CD4-positive, alpha-beta memory T cell (primary cell): ENCODE results near the gene PARVG. TPM values are rescaled to one million over a fixed set of nuclear protein-coding genes. Genes with fewer than 3 reads are reported as not detected.

ENCODE experiments used
- CTCF ChIA-PET: fragments of 350-600 bp; sonication (Branson Sonifier 250); formaldehyde crosslinking; loops from one replicate; lab custom pipeline; 2021; ENCODE audit warnings: inconsistent platforms; ENCODE audit not compliant: partially characterized antibody; lab: Charles Lee
- POLR2A ChIA-PET: fragments of 350-600 bp; sonication (Branson Sonifier 250); formaldehyde crosslinking; loops from one replicate; lab custom pipeline; 2021; ENCODE audit not compliant: partially characterized antibody; lab: Charles Lee
- DNase-seq, 5 donors: peaks; one replicate each; pipeline versions ENCODE4 v3.0.0 to v3.0.0-alpha.2; 2020 to 2022; ENCODE audit warnings: mixed read lengths in 1 of 5
- H3K27ac ChIP-seq: one replicate; pipeline ENCODE4 v1.7.0; 2013; ENCODE audit warnings: low read depth, low read length
- H3K27me3 ChIP-seq: 2 replicates; pipeline ENCODE4 v1.7.0; 2013; ENCODE audit warnings: mild to moderate bottlenecking, low read length, moderate library complexity; ENCODE audit not compliant: insufficient read depth
- H3K36me3 ChIP-seq: 2 replicates; pipeline ENCODE4 v1.7.0; 2013; ENCODE audit warnings: mild to moderate bottlenecking, low read length, moderate library complexity; ENCODE audit not compliant: insufficient read depth
- H3K4me1 ChIP-seq: 2 replicates; pipeline ENCODE4 v1.7.0; 2013; ENCODE audit warnings: mild to moderate bottlenecking, low read length, moderate library complexity; ENCODE audit not compliant: insufficient read depth
- H3K4me3 ChIP-seq, 2 donors: one replicate each; pipeline ENCODE4 v1.7.0; 2013; ENCODE audit warnings: low read length in 2 of 2, mild to moderate bottlenecking in 1 of 2
- H3K9me3 ChIP-seq, 2 donors: one replicate each; pipeline ENCODE4 v1.7.0; 2013; ENCODE audit warnings: low read length in 2 of 2, control low read depth in 1 of 2; ENCODE audit not compliant: control insufficient read depth in 1 of 2
- H3K27ac Mint-ChIP-seq, 7 donors: one replicate each; pipeline ENCODE4 v1.8.0; 2020 to 2021; ENCODE audit warnings: mixed read lengths in 7 of 7, mild to moderate bottlenecking in 6 of 7, inconsistent platforms in 3 of 7, moderate library complexity in 3 of 7
- H3K27me3 Mint-ChIP-seq, 2 donors: one replicate each; pipeline ENCODE4 v1.8.0; 2020 to 2021; ENCODE audit warnings: mixed read lengths in 2 of 2
- H3K36me3 Mint-ChIP-seq, 2 donors: one replicate each; pipeline ENCODE4 v1.8.0; 2020 to 2021; ENCODE audit warnings: mixed read lengths in 2 of 2, inconsistent platforms in 1 of 2, mild to moderate bottlenecking in 1 of 2
- H3K4me1 Mint-ChIP-seq, 4 donors: one replicate each; pipeline ENCODE4 v1.8.0; 2020 to 2021; ENCODE audit warnings: mixed read lengths in 4 of 4, mild to moderate bottlenecking in 1 of 4
- H3K4me3 Mint-ChIP-seq, 8 donors: one replicate each; pipeline ENCODE4 v1.8.0; 2020 to 2021; ENCODE audit warnings: mixed read lengths in 8 of 8, mild to moderate bottlenecking in 7 of 8, moderate library complexity in 6 of 8, inconsistent platforms in 3 of 8
- H3K9me3 Mint-ChIP-seq, 8 donors: one replicate each; pipeline ENCODE4 v1.8.0; 2020 to 2021; ENCODE audit warnings: mixed read lengths in 8 of 8, mild to moderate bottlenecking in 5 of 8, inconsistent platforms in 3 of 8, moderate library complexity in 1 of 8
- intact Hi-C: fragments of 100-400 bp; cut with micrococcal nuclease; formaldehyde crosslinking; loops from one replicate; pipeline ENCODE4 v1.15.1; 2023
- polyA plus RNA-seq, 2 donors: library from polyadenylated mRNA; unstranded; fragments of 300-500 nt; fragmentation: Illumina TruSeq; gene quantifications; one replicate each; pipeline ENCODE4 v1.2.3, GENCODE V29; 2021
- total RNA-seq, 2 experiments: library from RNA; stranded (reverse); gene quantifications; one replicate each; pipeline ENCODE4 v1.2.3, GENCODE V29; 2021

The PARVG gene
- total and polyA plus RNA-seq, 4 experiments from 2014 or later: 39.6 to 194 (median 122) TPM

- ChIA-PET CTCF (no interaction called here), POLR2A (no interaction called here)
- H3K4me1 Mint-ChIP-seq: no peaks in the 10 kb centered on the region
- H3K27ac Mint-ChIP-seq: no peak overlapping the region
- intact Hi-C loops: no loop called here
- no peaks in the 10 kb centered on the region for H3K9me3 ChIP-seq
- H3K36me3 Mint-ChIP-seq: peaks cover 0 to 8% of the 10 kb centered on the region in 2 donors
- no peaks in the 10 kb centered on the region for H3K36me3 ChIP-seq
- no peaks in the 10 kb centered on the region for H3K9me3 Mint-ChIP-seq
- no peak for DNase-seq
- no peaks in the 10 kb centered on the region for H3K27me3 ChIP-seq
- H3K4me3 Mint-ChIP-seq: no peak overlapping the region
- H3K4me3 ChIP-seq: no peak overlapping the region
- no peaks in the 10 kb centered on the region for H3K27me3 Mint-ChIP-seq
- H3K4me1 ChIP-seq: no peaks in the 10 kb centered on the region
- no peak overlapping the region for H3K27ac ChIP-seq
Observed at GRCh38 chr22:44162960-44163359, 17.8 kb upstream of the PARVG start.

DNA sequence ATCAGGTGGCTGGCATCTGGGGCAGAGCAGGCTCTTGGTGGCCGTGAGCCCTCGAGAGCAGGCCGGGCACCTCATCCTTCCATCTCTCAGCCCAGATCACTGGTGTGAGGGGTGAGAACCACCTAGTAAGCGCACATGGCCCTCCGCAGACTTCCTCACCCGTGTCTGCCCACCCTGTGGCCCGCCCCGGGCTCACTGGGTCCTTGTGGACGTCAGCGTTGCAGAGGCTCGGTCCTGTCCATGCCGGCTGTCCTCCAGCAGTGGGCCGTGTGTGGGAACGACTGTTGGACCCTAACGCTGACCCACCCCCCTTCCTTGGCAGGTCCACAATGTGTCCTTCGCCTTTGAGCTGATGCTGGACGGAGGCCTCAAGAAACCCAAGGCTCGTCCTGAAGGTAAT lies 17.2 kb upstream of the PARVG start:
- DNase-seq: no peak
- Histone ChIP-seq H3K4me1 (no peaks in the 10 kb centered on the region), H3K4me3 (no peak overlapping the region), H3K36me3 (no peaks in the 10 kb centered on the region), H3K27ac (no peak overlapping the region), H3K27me3 (no peaks in the 10 kb centered on the region), H3K9me3 (no peaks in the 10 kb centered on the region)
- POLR2A ChIA-PET: no interaction called here
- Mint-ChIP-seq H3K36me3 (peaks cover 0 to 4% of the 10 kb centered on the region in 2 donors), H3K4me1 (no peaks in the 10 kb centered on the region), H3K27ac (no peak overlapping the region), H3K27me3 (no peaks in the 10 kb centered on the region), H3K4me3 (no peak overlapping the region), H3K9me3 (no peaks in the 10 kb centered on the region)
- CTCF ChIA-PET: no interaction called here
- intact Hi-C loops: no loop called here

DNA sequence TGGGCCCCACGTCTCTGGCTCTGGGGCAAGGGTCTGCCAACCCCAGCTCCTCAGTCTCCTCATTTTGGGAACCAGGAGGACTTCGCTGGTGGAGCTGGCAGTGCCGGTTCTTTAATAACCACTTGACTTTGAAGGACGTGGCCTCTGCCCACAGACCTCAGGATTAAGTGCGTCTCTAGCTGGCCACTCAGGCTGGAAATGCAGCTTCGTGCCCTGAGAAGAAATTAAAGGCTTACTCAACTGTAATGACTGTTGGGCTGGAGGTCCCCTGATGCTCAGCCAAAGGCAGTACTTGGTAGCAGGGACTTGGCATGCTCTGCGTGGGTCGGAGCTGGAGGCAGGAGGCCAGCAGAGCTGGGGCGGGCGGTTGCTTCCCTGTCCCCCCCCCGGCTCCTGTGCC lies 16.7 kb upstream of the PARVG start:
- no peaks in the 10 kb centered on the region for H3K9me3 Mint-ChIP-seq
- intact Hi-C loops: no loop called here
- no peak overlapping the region for H3K4me3 Mint-ChIP-seq
- peaks cover 0 to 1% of the 10 kb centered on the region in 2 donors for H3K36me3 Mint-ChIP-seq
- no peaks in the 10 kb centered on the region for H3K4me1 Mint-ChIP-seq
- Histone ChIP-seq H3K4me1 (no peaks in the 10 kb centered on the region), H3K27ac (no peak overlapping the region), H3K36me3 (no peaks in the 10 kb centered on the region), H3K4me3 (no peak overlapping the region), H3K27me3 (no peaks in the 10 kb centered on the region), H3K9me3 (no peaks in the 10 kb centered on the region)
- POLR2A ChIA-PET: no interaction called here
- no peak overlapping the region for H3K27ac Mint-ChIP-seq
- no peaks in the 10 kb centered on the region for H3K27me3 Mint-ChIP-seq
- DNase-seq: no peak
- CTCF ChIA-PET: no interaction called here

- Histone ChIP-seq H3K4me1 (no peaks in the 10 kb centered on the region), H3K4me3 (no peak overlapping the region), H3K9me3 (no peaks in the 10 kb centered on the region), H3K27ac (no peak overlapping the region), H3K36me3 (no peaks in the 10 kb centered on the region), H3K27me3 (no peaks in the 10 kb centered on the region)
- Mint-ChIP-seq H3K27me3 (no peaks in the 10 kb centered on the region), H3K27ac (no peak overlapping the region), H3K9me3 (no peaks in the 10 kb centered on the region), H3K36me3 (peaks cover 0 to 1% of the 10 kb centered on the region in 2 donors), H3K4me1 (no peaks in the 10 kb centered on the region), H3K4me3 (no peak overlapping the region)
- POLR2A ChIA-PET: no interaction called here
- CTCF ChIA-PET: no interaction called here
- intact Hi-C loops: no loop called here
- DNase-seq: no peak
Observed at GRCh38 chr22:44165286-44165874, 15.3 kb upstream of the PARVG start.

GRCh38 chr22:44166498-44167276 lies 14.0 kb upstream of the PARVG start:
- H3K27me3 Mint-ChIP-seq: no peaks in the 10 kb centered on the region
- H3K27ac ChIP-seq: no peak overlapping the region
- H3K36me3 Mint-ChIP-seq: no peaks in the 10 kb centered on the region
- ChIA-PET CTCF (no interaction called here), POLR2A (no interaction called here)
- no peak overlapping the region for H3K4me3 ChIP-seq
- no peak overlapping the region for H3K27ac Mint-ChIP-seq
- H3K4me3 Mint-ChIP-seq: no peak overlapping the region
- H3K27me3 ChIP-seq: no peaks in the 10 kb centered on the region
- no peaks in the 10 kb centered on the region for H3K4me1 ChIP-seq
- H3K4me1 Mint-ChIP-seq: no peaks in the 10 kb centered on the region
- intact Hi-C loops: no loop called here
- H3K9me3 ChIP-seq: no peaks in the 10 kb centered on the region
- no peaks in the 10 kb centered on the region for H3K36me3 ChIP-seq
- DNase-seq: no peak
- no peaks in the 10 kb centered on the region for H3K9me3 Mint-ChIP-seq

GRCh38 chr22:44167501-44167900 lies 13.2 kb upstream of the PARVG start:
- Mint-ChIP-seq H3K27ac (no peak overlapping the region), H3K9me3 (no peaks in the 10 kb centered on the region), H3K4me1 (no peaks in the 10 kb centered on the region), H3K4me3 (no peak overlapping the region), H3K36me3 (no peaks in the 10 kb centered on the region), H3K27me3 (no peaks in the 10 kb centered on the region)
- no peaks in the 10 kb centered on the region for H3K4me1 ChIP-seq
- DNase-seq: no peak
- no peak overlapping the region for H3K4me3 ChIP-seq
- intact Hi-C loops: no loop called here
- H3K27ac ChIP-seq: no peak overlapping the region
- POLR2A ChIA-PET: interaction anchor here (1.2 kb wide), 1 partner anchor 14 kb away, joined by 4 read pairs; the partner anchor contains the start of gene PARVG
- H3K9me3 ChIP-seq: no peaks in the 10 kb centered on the region
- H3K36me3 ChIP-seq: no peaks in the 10 kb centered on the region
- CTCF ChIA-PET: no interaction called here
- no peaks in the 10 kb centered on the region for H3K27me3 ChIP-seq

GRCh38 chr22:44168206-44168605 lies 12.5 kb upstream of the PARVG start:
- no peaks in the 10 kb centered on the region for H3K4me1 ChIP-seq
- POLR2A ChIA-PET: interaction anchor here (1.2 kb wide), 1 partner anchor 13 kb away, joined by 4 read pairs; the partner anchor contains the start of gene PARVG
- H3K4me3 ChIP-seq: no peak overlapping the region
- CTCF ChIA-PET: no interaction called here
- Mint-ChIP-seq H3K36me3 (no peaks in the 10 kb centered on the region), H3K27me3 (no peaks in the 10 kb centered on the region), H3K4me1 (no peaks in the 10 kb centered on the region), H3K9me3 (no peaks in the 10 kb centered on the region), H3K27ac (no peak overlapping the region), H3K4me3 (no peak overlapping the region)
- DNase-seq: no peak
- no peak overlapping the region for H3K27ac ChIP-seq
- no peaks in the 10 kb centered on the region for H3K36me3 ChIP-seq
- intact Hi-C loops: no loop called here
- no peaks in the 10 kb centered on the region for H3K27me3 ChIP-seq
- no peaks in the 10 kb centered on the region for H3K9me3 ChIP-seq
